Right lobe of liver (tissue), 4 donors: Measurements from ENCODE around the gene NDUFA13.

Source experiments
- CTCF ChIP-seq, 4 donors: fragments of 200-600 bp in 3 of 4; fragments of 450-650 bp in 1 of 4; IDR thresholded peaks; one replicate each; pipeline versions ENCODE4 v1.5.1 to v1.8.0; 2016 to 2022; ENCODE audit warnings: antibody characterized with exemption in 4 of 4, mild to moderate bottlenecking in 2 of 4
- POLR2A ChIP-seq: fragments of 450-650 bp; IDR thresholded peaks from one replicate; pipeline ENCODE4 v1.6.1; 2017; ENCODE audit warnings: antibody characterized with exemption, mild to moderate bottlenecking
- donor health status: DM: no; HTN: no; CAD: no.
- donor health status: DM: no; HTN: no; CAD: no.
- donor health status: DM: no; HTN: yes; CAD: no.

GRCh38 chr19:19539698-19540063, 23.7 kb downstream of the NDUFA13 start:
- no peak for TF ChIP-seq CTCF (IDR thresholded peaks at IDR 0.05)
- no peak for TF ChIP-seq POLR2A
